HG02610 (cell line): ENCODE measurements around the gene DPYSL3.
"Not testable (repeated sequence)": the region's sequence is repeated elsewhere in the genome, so short reads cannot be mapped to it uniquely, and the experiment has no call there.

Source experiments
- ATAC-seq: cut with Tn5 transposase; IDR thresholded peaks from one replicate; pipeline ENCODE4 v1.9.1; 2021; ENCODE audit warnings: mild to moderate bottlenecking, moderate library complexity; ENCODE audit not compliant: unreplicated experiment

Gene DPYSL3

DNA sequence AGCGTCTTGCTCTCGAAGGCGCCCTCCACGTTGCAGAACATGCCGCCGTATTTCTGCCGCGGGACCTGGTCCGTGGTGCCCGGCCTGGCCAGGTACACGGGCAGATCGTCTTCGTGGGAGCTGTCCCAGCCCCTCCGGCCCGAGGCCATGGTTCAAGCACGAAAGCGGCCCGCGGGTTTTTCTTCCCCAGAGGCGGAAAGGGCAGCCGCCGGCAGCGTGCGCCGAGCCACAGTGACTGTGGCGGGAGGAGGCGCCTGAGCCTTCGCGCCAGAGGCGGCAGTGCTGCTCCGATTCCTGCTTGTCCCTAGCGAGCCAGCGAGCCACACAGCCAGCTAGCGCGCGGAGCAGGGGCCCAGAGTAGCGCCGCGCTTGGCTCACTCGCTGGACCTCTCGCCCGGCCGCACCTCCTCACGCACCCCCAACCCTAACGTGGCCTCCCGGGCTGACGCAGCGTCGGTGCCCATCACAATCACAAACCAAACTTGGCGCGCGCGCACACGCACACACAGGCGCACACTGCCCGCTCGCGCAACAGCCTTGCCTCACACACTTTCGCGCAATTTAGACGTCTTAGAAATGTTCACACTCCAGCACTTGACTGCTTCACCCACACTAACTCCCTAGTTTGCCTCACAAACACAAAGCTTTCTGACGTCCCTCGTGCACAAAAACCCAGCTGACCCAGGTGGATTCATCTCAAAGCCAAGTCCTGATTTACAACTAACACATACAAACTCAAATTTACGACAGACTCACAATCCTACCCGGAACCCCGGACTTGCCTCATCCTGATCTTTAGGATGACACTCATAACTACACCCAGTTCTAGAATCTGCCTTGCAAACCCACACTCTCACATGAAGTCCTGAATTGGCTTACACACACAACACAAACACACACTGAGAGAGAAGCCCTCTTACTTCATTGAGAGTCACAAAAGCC, at the start of gene DPYSL3:
Gene DPYSL3, minus strand, starts transcription at position 359 of the 942 bp plus-strand sequence. Its CDS starts 210 bp downstream, at position 149.
- ATAC-seq: no peak

DNA sequence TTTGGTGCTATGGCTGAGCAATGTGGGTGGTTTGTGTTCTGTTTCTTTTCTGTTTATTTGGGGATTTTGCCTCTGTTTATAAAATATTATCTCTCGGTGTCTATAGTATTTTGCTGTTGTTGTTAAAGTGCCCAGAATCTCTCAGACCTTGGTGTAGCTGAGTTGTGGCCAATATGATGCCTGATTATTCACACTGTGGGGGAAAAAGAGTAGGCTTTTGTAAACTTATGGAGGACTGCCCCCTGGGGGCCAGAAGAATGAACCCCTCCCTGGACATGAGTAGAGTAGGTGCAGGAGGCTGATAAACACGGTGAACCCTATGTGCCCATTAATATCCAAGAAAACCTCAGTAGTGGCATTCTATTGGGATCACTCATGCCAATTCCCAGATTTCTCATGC, 49.0 kb upstream of the DPYSL3 start:
- peak; percentile 67 for ATAC-seq

DNA sequence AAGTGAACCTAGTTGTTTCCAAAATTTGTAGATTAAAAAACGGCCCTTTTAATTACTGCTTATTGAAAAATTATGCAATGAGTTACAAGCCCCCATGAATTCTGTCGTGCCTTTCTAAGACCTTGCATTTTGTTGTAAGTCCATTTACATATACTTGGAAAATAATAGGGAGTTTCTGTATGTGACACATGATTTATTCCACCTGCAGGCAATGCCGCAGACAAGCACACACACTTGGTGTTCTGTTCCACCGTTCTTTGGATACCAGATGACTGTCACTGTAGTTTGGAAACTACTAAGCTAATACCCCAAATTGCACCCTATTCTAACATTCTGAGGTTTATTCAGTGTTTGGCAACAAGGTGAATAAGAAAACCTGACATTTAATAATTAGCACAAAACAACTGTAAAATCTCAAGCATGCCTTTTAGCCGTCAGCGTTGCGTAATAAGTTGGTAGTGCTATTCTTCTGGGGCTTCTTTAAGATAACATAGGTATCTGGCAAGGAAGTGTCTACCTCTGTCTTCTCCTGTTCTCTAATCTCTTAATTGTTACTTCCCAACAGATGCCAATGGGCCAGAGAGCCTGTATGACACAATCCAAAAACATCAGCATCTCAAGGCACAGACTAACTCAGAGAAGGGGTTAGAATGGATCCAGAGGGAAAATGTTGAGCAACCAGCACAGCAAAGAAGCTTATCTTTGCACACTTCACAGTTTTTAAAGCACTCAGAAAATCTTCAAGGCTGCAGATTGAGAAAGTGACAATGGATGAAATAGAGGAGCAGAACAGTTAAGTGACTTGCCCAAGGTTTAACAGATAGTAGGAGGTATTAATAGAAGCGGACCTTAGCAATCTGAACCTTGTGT, 48.2 kb upstream of the DPYSL3 start:
- ATAC-seq: no peak

DNA sequence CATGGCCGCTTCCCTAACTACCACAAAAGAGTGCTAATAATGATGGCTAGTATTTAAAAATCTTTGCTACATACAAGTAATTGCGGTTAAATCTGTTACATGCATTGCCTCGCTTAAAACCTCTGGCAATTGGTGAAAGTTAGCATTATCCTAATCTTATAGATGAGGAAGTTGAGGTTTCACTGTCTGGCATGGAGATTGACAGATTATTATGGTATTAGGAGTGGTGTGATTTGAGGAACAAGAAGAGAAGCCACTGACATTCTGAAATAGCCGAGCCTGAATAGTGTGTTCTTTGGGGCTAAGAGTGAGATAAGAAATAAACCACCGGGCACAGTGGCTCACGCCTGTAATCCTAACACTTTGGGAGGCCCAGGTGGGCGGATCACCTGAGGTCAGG, 45.3 kb upstream of the DPYSL3 start:
- no peak for ATAC-seq

DNA sequence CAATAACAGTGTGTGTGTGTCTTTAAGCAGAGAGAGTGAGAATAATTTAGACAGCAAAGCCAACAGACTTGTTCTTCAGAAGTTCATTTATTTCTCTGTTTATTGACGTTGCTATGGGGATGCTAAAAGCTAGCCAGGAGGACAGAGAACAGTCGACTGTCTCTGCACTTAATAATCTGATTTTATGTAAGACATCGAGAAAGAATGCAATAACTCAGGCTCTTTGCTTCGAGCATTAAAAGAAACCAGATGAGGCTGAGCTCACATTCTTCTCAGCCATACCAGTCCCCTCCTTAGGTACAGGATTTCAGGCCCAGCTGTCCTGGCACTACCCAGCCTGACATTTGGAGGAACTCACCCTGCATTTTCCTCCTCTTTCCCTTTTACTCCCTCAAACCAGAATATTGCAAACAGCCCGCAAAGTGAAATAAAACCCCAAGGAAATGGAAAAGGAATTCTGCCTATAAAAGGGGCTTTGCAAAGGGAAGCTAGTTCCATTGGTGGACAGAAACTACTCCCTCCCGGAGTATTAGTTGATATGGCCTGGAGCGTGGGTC, 44.5 kb upstream of the DPYSL3 start:
- no peak for ATAC-seq

DNA sequence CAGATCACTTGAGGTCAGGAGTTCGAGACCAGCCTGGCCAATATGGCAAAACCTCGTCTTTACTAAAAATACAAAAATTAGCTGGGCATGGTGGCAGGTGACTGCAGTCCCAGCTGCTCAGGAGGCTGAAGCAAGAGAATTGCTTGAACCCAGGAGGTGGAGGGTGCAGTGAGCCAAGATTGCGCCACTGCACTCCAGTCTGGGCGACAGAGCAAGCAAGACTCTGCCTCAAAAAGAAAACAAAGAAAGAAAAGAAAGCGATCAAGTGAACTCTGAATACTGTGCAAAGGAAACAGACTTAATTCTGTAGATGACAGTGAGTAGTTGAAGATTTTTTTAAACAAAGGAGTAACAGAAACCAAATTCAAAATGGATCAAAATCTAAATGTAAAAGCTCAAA, 43.9 kb upstream of the DPYSL3 start:
- ATAC-seq: not testable (repeated sequence)

DNA sequence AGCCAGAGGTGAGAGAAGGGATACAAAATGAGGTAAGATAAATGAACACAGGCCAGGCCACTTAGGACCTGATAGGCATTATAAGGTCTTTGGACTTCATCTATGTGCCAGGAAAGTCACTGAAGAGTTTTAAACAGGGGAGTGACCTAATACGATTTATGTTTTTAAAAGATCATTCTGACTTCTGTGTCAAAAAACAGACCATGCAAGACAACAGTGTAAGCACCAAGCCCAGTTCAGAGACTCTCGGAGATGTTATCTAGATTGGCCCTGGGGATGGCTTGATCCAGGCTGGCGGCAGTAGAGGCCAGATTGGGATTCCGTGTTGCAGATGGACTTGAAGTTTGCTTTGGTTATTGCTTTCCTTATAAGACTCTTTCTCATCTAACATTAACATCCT, 43.0 kb upstream of the DPYSL3 start:
- no peak for ATAC-seq

DNA sequence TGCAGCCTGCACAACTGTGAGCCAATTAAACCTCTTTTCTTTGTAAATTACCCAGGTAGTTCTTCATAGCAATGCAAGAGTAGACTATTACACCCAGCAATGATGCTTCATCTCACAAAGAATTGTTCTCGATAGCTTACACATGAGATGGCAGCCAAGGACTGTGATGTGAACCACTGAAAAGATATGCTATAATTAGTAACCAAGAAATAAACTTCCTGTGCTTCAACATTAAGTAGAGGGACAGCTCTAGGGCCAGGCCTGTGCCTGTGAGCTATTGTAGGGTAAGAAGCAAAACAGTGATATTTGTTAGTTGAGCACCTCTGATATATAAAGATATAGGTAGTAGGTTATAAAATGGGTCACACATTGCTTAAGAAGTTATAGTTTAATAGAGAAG, 41.8 kb upstream of the DPYSL3 start:
- ATAC-seq: no peak

DNA sequence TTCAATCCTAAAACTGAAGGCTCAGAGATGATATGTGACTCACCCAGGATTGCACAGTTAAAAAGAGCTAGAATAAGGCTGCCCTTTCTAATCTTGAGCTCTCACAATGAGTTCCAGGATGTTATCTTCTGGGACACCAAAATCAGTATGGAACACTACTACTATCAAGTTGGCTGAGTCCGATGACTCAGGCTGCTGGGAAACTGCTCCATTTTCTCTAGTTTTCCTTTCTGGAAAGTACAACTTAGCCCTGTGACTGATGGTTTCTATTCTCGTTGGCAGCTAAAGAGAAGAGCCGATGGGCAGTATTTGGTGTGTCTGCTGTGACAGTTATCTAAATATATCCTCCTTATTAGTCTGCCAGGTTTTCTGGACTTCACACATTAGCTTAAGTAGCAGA, 37.9 kb upstream of the DPYSL3 start:
- no peak for ATAC-seq

DNA sequence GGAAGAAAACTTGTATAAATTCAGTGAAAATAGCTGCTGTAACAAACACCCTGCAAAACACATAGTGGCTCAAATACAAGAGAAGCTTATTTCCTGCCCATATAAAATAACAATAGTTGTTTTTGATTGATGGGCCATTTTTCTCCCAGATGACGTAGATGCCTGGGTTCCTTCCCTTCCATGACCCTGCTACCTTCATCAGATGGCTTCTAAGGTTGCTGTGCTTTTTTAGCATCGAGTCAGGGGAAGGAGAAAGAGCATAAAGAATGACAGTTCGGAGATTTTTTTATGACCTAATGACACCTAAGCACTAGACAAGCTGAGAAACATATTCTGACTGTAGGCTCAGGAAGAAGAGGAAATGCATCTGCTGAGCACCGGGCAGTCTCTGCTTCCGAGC, 34.7 kb upstream of the DPYSL3 start:
- ATAC-seq: no peak

DNA sequence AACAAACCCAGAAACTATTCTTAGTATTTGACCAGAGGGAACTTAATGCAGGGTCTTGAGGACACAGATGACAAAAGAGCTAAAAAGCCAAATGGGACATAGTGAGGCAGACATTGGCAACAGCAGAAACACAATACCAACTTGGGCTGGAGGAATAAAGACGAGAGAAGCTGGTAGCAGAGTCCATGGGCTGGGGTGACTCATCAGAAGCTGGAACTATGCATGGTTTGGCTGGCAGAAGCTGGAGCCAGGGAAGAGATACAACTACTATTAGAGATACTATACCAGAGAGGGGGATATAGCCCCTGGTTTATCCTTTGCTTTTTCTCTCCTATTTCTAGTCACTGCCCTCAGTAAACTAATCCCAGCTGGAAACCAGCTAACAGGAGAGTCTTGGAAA, 29.2 kb upstream of the DPYSL3 start:
- no peak for ATAC-seq

DNA sequence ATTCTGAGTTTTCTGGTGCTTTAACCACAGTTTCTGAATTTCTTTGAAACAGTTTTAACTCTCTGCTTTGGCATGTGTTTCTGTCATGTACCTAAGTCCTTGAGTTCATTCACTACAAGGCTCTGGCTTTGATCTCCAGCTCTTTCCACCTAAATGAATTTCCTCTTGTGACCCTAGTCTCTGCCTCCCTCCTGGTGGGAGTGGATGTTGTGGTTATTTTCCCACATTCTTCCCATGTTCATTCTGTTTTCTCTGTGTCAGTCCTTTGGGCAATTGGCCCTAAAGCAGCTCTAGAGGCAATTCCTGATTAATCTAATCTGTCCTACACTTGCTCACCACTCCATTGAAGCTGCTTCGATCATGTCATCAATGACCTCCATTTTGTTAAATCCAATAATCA, 28.4 kb upstream of the DPYSL3 start:
- ATAC-seq: no peak

DNA sequence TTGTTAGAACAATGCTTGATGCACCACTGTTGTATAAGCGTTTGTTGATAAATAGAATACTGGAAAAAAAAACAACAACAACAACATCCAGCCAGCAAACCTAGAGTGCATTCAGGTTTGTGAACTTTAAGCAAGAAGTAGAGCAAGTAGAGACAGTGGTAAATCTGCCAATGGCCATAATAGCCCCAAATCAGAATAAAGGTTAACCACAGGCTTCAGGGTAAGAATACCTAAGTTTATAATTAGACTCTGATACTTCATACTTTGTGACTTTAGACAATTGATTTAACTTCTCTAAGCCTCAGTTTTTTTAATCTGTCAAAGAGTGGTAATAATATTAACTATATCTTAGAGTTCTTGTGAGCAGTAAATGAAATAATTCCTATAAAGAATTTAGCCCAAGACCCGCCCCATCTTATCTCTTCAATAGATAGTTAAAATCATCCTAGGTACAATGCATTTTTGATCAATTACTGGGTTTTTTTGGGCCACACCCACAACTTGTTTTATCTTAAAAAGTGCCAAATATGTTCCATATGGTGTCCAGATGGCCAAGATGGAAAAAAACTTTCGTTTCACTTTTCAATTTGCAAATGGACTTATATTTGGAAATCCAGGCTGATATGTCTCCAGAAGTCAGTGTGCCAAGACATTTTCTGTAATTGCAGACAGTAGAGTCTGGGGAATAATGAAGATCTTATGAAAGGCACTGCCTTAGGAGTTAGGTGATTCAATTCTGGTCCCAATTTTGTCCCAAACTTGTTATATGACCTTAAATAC, 24.5 kb upstream of the DPYSL3 start:
- ATAC-seq: no peak

DNA sequence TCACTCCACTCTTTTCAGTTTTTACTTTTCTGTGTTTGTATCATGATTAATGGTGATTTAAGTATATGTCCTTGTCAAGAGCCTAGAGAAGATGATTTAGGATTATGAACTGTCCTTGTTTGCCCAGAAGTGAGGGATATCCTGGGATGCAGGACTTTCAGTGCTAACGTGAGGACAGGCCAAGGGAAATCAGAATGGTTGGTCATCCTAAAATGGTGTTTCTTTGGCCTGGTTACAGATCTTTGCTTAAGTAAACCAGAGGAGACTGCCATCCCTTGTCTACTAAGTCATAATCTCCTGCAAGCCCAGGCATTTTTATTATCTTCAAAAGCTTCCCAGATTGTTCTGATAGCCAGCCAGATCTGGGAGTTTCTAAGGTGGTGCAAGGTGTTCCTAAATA, 22.3 kb upstream of the DPYSL3 start:
- no peak for ATAC-seq

DNA sequence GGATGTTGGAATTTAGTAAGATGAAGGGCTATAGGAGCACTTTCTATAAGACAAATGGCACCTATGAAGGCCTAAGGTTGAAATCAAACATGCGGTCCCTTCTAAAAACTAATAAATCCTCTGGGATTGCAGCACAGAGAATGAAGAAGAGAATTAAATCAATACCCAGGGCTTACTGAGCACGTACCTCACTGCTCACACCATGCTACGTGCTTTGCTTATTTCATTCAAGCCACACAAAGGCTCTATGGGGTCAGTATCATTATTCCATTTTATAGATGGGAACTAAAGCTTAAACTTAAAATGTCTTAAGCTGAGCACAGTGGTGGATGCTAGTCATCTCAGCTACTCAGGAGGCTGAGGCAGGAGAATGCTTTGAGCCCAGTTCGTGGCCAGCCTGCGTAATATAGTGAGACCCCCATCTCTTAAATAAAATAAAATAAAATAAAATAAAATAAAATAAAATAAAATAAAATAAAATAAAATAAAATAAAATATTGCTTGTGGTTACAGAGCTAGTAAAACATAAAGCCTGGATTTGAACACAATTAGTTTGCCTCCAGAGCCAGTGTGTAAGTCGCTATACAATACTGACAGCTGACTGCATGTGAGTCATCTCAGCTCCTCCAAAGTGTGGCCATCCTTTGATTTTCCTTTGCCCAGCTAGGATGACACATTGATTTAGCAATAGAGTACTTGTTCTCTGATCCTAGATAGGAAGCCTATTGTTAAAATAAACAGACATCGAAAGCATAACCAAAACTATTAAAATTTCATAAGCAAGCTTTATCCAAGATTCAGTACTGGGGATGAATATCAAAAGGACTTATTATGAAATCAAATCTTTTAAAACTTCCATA, 20.9 kb upstream of the DPYSL3 start:
- ATAC-seq: no peak

DNA sequence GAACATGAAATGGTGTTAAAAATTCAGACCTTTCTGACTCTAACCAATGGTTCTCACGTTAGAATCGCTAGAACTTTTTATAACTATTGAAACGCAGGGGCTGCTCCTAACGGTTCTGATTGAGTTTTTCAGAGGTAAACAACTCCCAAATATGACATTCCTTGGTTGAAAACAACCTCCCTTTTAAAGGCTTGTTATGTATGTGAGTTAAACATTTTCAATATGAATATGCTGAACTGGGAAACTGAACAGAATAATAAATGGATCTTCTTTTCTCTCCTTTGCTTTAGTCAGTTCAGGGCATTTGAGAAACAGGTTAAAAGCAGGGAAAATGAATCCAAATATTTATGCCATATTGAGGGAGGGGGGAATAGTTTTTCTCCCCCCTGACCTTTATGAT, 13.2 kb upstream of the DPYSL3 start:
- ATAC-seq: no peak

DNA sequence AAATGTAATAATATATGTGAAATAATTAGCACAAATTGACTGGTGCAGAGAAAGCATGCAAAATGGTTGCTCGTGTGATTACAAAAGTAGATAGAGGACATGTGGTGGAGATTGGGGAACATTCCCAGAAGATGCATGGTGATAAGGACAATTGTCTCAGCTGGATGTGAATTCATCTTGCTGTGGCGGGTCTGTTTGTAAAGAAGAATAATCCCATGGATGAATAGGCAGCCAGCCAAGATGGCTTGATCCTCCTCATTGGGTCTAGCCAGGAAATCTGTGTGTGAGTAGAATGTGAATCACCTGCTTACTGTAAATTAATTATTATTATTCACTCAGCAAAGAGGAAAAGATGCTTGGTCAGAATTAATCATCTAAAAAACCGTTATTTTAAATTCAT, 12.6 kb upstream of the DPYSL3 start:
- ATAC-seq: no peak

DNA sequence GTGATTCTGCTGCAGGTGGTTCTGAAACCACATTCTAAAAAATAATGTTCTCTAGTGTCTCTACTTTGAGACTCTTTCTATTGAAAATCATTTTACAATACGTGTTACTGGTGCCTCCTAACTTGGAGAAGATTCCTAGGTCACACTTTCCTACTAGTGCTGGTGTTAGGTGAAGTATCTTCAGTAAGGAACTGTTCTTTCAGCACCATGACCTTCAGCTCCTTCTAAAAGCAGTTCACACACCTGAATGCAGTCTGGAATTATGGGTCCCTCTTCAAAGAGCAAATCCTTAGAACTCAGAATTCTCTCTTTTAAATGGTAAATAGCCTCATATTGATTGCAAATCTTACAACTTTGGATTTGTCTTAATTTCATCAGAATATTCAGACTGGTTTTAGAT, 10.6 kb upstream of the DPYSL3 start:
- no peak for ATAC-seq

DNA sequence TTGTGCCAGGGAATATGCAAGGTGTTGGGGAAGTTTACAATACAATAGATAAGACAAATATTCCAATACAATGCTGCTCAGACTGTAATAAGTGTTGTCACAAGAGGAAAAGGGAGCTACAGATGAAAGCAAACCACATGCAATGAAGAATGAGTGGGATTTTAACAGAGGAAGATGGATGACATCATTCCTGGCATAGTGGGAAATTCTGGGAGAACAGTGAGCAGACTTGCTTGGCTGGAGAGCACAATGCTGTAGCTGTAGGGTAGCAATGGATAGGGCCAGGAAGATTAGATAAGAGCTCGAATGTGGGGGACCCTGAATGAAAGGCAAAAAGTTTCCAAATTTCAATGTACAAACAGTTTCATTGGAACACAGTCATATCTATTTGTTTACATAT, 9.5 kb upstream of the DPYSL3 start:
- ATAC-seq: no peak

DNA sequence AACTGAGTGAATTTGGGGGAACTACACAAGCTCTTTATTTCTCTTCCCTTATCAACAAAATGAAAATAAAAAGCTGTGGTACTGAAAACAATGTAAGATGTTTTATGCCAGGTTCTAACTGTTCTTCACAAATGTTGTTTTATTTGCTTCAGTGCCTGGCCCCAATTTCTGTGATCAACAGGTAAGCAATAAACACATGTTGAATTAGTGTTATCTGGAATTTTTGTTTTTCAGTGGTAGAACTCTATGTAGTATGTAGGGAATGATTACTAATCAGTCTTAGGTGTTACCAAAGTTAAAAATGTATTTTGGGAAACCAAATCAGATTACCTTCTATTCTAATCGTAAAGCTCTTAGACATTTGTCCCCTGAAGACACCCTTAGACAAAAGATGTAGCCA, 7.5 kb upstream of the DPYSL3 start:
- no peak for ATAC-seq
